ENCODE results near the gene SSH2. TPM values are rescaled to one million over a fixed set of nuclear protein-coding genes. Genes with fewer than 3 reads are reported as not detected.
A peak's percentile ranks its signal among the peaks of the same experiment; 100 is the strongest.

Gene SSH2
- polyA plus RNA-seq, 1 donor from 2014 or later: 16.6 TPM

DNA sequence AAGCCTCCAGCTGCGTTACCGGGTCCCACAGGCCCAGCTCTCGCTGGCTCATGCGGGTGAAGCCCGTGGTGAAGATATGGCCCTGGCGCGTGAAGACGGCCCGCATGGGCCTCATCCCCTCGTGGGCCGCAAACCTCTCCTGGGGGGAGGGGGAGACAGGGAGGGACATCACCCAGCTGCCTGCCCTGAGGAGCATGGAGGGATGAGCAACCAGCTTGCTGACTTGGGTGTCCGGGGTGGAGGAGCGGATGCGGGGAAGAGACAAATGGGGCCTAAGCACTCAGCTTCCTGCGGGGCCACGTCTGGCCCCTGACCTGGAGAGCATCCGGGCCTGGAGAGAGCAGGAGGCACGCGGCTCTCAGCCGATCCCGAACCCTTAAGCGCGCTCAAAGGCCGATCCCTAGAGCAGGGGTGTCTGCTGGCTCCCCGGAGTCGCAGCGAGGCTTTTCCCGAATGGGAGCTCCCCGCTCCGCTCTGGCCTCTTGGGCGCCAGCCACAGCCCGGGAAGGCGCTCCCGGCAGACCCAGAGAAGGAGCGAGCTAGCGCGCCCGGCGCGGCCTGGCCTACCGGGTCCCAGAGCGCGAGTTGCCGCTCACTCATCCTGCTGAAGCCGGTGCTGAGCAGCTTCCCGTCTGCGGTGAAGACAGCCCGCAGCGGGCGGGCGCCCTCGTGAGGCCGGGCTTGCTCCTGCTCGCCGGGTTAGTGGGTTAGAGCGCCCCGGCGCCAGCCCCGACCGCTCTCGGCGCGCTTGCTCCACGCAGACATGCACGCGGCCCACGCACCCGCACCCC is 312.4 kb downstream of the SSH2 start:
- Histone ChIP-seq H3K27ac (ENCODE audit: low read length) (no peak overlapping the region), H3K4me2 (ENCODE audit: low read length) (no peak overlapping the region)
- TF ChIP-seq, protein P1, sequence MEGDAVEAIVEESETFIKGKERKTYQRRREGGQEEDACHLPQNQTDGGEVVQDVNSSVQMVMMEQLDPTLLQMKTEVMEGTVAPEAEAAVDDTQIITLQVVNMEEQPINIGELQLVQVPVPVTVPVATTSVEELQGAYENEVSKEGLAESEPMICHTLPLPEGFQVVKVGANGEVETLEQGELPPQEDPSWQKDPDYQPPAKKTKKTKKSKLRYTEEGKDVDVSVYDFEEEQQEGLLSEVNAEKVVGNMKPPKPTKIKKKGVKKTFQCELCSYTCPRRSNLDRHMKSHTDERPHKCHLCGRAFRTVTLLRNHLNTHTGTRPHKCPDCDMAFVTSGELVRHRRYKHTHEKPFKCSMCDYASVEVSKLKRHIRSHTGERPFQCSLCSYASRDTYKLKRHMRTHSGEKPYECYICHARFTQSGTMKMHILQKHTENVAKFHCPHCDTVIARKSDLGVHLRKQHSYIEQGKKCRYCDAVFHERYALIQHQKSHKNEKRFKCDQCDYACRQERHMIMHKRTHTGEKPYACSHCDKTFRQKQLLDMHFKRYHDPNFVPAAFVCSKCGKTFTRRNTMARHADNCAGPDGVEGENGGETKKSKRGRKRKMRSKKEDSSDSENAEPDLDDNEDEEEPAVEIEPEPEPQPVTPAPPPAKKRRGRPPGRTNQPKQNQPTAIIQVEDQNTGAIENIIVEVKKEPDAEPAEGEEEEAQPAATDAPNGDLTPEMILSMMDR (IDR thresholded peaks at IDR 0.05; ENCODE audit: poor library complexity, severe bottlenecking): peak; percentile 38
- no peak for TF ChIP-seq MXI1 (conservative IDR thresholded peaks at IDR 0.05; ENCODE audit: poor library complexity, severe bottlenecking)

DNA sequence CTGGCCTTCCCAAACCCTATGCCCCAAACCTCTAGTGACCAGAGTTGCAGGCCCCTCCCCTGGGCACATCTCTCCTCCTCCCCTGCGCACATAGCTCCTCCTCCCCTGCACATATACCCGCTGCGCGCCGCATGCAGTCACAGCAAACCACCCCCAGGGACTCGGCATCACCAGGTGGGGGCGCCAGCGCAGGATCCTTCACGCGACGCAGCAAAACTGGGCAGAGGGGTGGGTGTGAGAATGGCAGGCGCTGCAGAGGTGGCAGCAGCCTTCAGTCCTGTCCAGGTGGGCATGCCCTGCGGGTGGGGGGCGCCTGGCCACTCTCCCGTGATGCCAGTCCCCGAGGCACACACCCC is 312.9 kb downstream of the SSH2 start:
- H4K20me1 ChIP-seq (ENCODE audit: insufficient read depth): no peaks in the 10 kb centered on the region
- no peak overlapping the region for H2AFZ ChIP-seq (ENCODE audit: low read depth, low read length)
- peaks cover 56% of the 10 kb centered on the region for H3K27me3 ChIP-seq (ENCODE audit: insufficient read depth, low read depth, low read length)
- H3K36me3 ChIP-seq (ENCODE audit: insufficient read depth, low read length): no peaks in the 10 kb centered on the region
- H3K9me2 ChIP-seq (ENCODE audit: insufficient read depth, low read length): no peaks in the 10 kb centered on the region
- H3K27ac ChIP-seq (ENCODE audit: low read length): no peak overlapping the region
- H3K79me2 ChIP-seq (replicated peaks; ENCODE audit: insufficient read depth, low read length): no peaks in the 10 kb centered on the region
- H3F3A ChIP-seq (ENCODE audit: insufficient read depth, low read length, poor library complexity, severe bottlenecking): no peaks in the 10 kb centered on the region
- TF ChIP-seq EP300 (conservative IDR thresholded peaks at IDR 0.05; ENCODE audit: poor library complexity, severe bottlenecking) (no peak), POLR2AphosphoS5 (IDR thresholded peaks at IDR 0.05) (peak; percentile 17)
- TF ChIP-seq, protein P1 (IDR thresholded peaks at IDR 0.05; ENCODE audit: poor library complexity, severe bottlenecking): peak; percentile 49
- H3K9me3 ChIP-seq (ENCODE audit: low read length): peaks cover 4% of the 10 kb centered on the region
- no peak overlapping the region for H3K4me2 ChIP-seq (ENCODE audit: low read length)
- H3K9ac ChIP-seq (ENCODE audit: low read length): no peak overlapping the region
- no peak overlapping the region for H3K4me3 ChIP-seq (ENCODE audit: low read length)

More for the DNA sequence above, 312.4 kb downstream of the SSH2 start:
- Histone ChIP-seq H3K9me2 (ENCODE audit: insufficient read depth, low read length) (no peaks in the 10 kb centered on the region), H3K36me3 (ENCODE audit: insufficient read depth, low read length) (no peaks in the 10 kb centered on the region), H3K9me3 (ENCODE audit: low read length) (peaks cover 4% of the 10 kb centered on the region), H3K79me2 (replicated peaks; ENCODE audit: insufficient read depth, low read length) (no peaks in the 10 kb centered on the region), H3K27me3 (ENCODE audit: insufficient read depth, low read depth, low read length) (peaks cover 62% of the 10 kb centered on the region), H3K4me3 (ENCODE audit: low read length) (no peak overlapping the region), H3F3A (ENCODE audit: insufficient read depth, low read length, poor library complexity, severe bottlenecking) (no peaks in the 10 kb centered on the region), H2AFZ (ENCODE audit: low read depth, low read length) (no peak overlapping the region), H4K20me1 (ENCODE audit: insufficient read depth) (no peaks in the 10 kb centered on the region), H3K9ac (ENCODE audit: low read length) (no peak overlapping the region)

GRCh38 chr17:29616300-29617048 is 313.6 kb downstream of the SSH2 start:
- no peak overlapping the region for H2AFZ ChIP-seq (ENCODE audit: low read depth, low read length)
- H3K27me3 ChIP-seq (ENCODE audit: insufficient read depth, low read depth, low read length): peaks cover 51% of the 10 kb centered on the region
- no peaks in the 10 kb centered on the region for H3K79me2 ChIP-seq (replicated peaks; ENCODE audit: insufficient read depth, low read length)
- H3K9ac ChIP-seq (ENCODE audit: low read length): no peak overlapping the region
- H3K9me2 ChIP-seq (ENCODE audit: insufficient read depth, low read length): no peaks in the 10 kb centered on the region
- no peaks in the 10 kb centered on the region for H4K20me1 ChIP-seq (ENCODE audit: insufficient read depth)
- H3K36me3 ChIP-seq (ENCODE audit: insufficient read depth, low read length): no peaks in the 10 kb centered on the region
- H3K4me3 ChIP-seq (ENCODE audit: low read length): no peak overlapping the region
- no peak for TF ChIP-seq POLR2AphosphoS5 (IDR thresholded peaks at IDR 0.05)
- no peak for TF ChIP-seq SMC3 (conservative IDR thresholded peaks at IDR 0.05; ENCODE audit: poor library complexity)
- TF ChIP-seq MXI1 (conservative IDR thresholded peaks at IDR 0.05; ENCODE audit: poor library complexity, severe bottlenecking): no peak
- TF ChIP-seq, protein P1 (IDR thresholded peaks at IDR 0.05; ENCODE audit: poor library complexity, severe bottlenecking): no peak
- no peak for TF ChIP-seq TAF1 (IDR thresholded peaks at IDR 0.05; ENCODE audit: low read depth)
- TF ChIP-seq EZH2 (IDR thresholded peaks at IDR 0.05; ENCODE audit: borderline replicate concordance, insufficient read depth, low read length, poor library complexity, severe bottlenecking): no peak
- no peak overlapping the region for H3K4me2 ChIP-seq (ENCODE audit: low read length)
- H3K9me3 ChIP-seq (ENCODE audit: low read length): peaks cover 4% of the 10 kb centered on the region
- H3K27ac ChIP-seq (ENCODE audit: low read length): no peak overlapping the region
- no peaks in the 10 kb centered on the region for H3F3A ChIP-seq (ENCODE audit: insufficient read depth, low read length, poor library complexity, severe bottlenecking)

Measured in neural cell (in vitro differentiated cells).